Neural cell (in vitro differentiated cells): ENCODE data around the gene ART5. TPM values are rescaled to one million over a fixed set of nuclear protein-coding genes. Genes with fewer than 3 reads are reported as not detected.

Source experiments
- H2AFZ ChIP-seq: fragments of 200-600, 300-800 bp; sonication (generic), shearing (Covaris generic); 2 replicates; pipeline ENCODE4 v1.6.0; 2014; ENCODE audit warnings: low read depth, mild to moderate bottlenecking, antibody characterized with exemption, low read length, moderate library complexity
- H3F3A ChIP-seq: fragments of 200-600 bp; shearing (Covaris generic); 2 replicates; pipeline ENCODE4 v1.6.1; 2016; ENCODE audit warnings: mild to moderate bottlenecking, moderate library complexity, mixed read lengths, antibody characterized with exemption, low read length; ENCODE audit not compliant: insufficient read depth, poor library complexity, severe bottlenecking
- H3K27ac ChIP-seq: fragments of 200-600, 300-800 bp; sonication (generic), shearing (Covaris generic); 2 replicates; pipeline ENCODE4 v1.5.1; 2014; ENCODE audit warnings: mild to moderate bottlenecking, low read length, moderate library complexity
- H3K27me3 ChIP-seq: fragments of 300-800, 200-600 bp; sonication (generic), shearing (Covaris generic); 2 replicates; pipeline ENCODE4 v1.6.0; 2014; ENCODE audit warnings: mild to moderate bottlenecking, low read depth, low read length, moderate library complexity; ENCODE audit not compliant: insufficient read depth
- H3K36me3 ChIP-seq: fragments of 300-800, 200-600 bp; sonication (generic), shearing (Covaris generic); 2 replicates; pipeline ENCODE4 v1.5.1; 2014; ENCODE audit warnings: mild to moderate bottlenecking, antibody characterized with exemption, low read length, moderate library complexity; ENCODE audit not compliant: insufficient read depth
- H3K4me2 ChIP-seq: fragments of 300-800, 200-600 bp; sonication (generic), shearing (Covaris generic); 2 replicates; pipeline ENCODE4 v1.6.0; 2014; ENCODE audit warnings: mild to moderate bottlenecking, low read length
- H3K4me3 ChIP-seq: fragments of 300-800, 200-600 bp; sonication (generic), shearing (Covaris generic); 2 replicates; pipeline ENCODE4 v1.5.1; 2014; ENCODE audit warnings: mild to moderate bottlenecking, low read length, moderate library complexity
- H3K79me2 ChIP-seq: fragments of 200-600 bp; shearing (Covaris generic); replicated peaks from 2 replicates; pipeline ENCODE4 v1.6.0; 2014; ENCODE audit warnings: mild to moderate bottlenecking, low read length, moderate library complexity; ENCODE audit not compliant: insufficient read depth
- H3K9ac ChIP-seq: fragments of 300-800, 200-600 bp; sonication (generic), shearing (Covaris generic); 2 replicates; pipeline ENCODE4 v1.6.1; 2016; ENCODE audit warnings: mild to moderate bottlenecking, low read length, mixed read lengths
- H3K9me2 ChIP-seq: fragments of 200-600 bp; shearing (Covaris generic); 2 replicates; pipeline ENCODE4 v1.6.1; 2016; ENCODE audit warnings: mild to moderate bottlenecking, low read length, mixed read lengths; ENCODE audit not compliant: insufficient read depth
- H3K9me3 ChIP-seq: fragments of 200-600, 300-800 bp; sonication (generic), shearing (Covaris generic); 2 replicates; pipeline ENCODE4 v1.6.1; 2016; ENCODE audit warnings: mild to moderate bottlenecking, mixed run types, low read length, moderate library complexity, mixed read lengths
- H4K20me1 ChIP-seq: fragments of 200-600 bp; shearing (Covaris generic); 2 replicates; pipeline ENCODE4 v1.6.1; 2016; ENCODE audit warnings: mild to moderate bottlenecking, mixed run types; ENCODE audit not compliant: insufficient read depth
- CTCF ChIP-seq: fragments of 450-650 bp; IDR thresholded peaks from 2 replicates; pipeline ENCODE4 v1.5.1; 2014; ENCODE audit warnings: antibody characterized with exemption, mild to moderate bottlenecking, moderate library complexity; ENCODE audit not compliant: poor library complexity, severe bottlenecking
- EP300 ChIP-seq: fragments of 450-650 bp; conservative IDR thresholded peaks from 2 replicates; pipeline ENCODE4 v1.6.1; 2014; ENCODE audit warnings: antibody characterized with exemption, mild to moderate bottlenecking, moderate library complexity; ENCODE audit not compliant: poor library complexity, severe bottlenecking
- EZH2 ChIP-seq: fragments of 200-600, 300-800 bp; shearing (Covaris generic), sonication (generic); IDR thresholded peaks from 2 replicates; pipeline ENCODE4 v1.6.1; 2014; ENCODE audit warnings: antibody characterized with exemption, low read length, borderline replicate concordance, mild to moderate bottlenecking; ENCODE audit not compliant: insufficient read depth, poor library complexity, severe bottlenecking
- MXI1 ChIP-seq: fragments of 450-650 bp; conservative IDR thresholded peaks from 2 replicates; pipeline ENCODE4 v1.6.1; 2014; ENCODE audit warnings: antibody characterized with exemption, mild to moderate bottlenecking; ENCODE audit not compliant: poor library complexity, severe bottlenecking
- POLR2AphosphoS5 ChIP-seq: IDR thresholded peaks from 2 replicates; pipeline ENCODE4 v1.6.1; 2012
- RAD21 ChIP-seq: fragments of 450-650 bp; conservative IDR thresholded peaks from 2 replicates; pipeline ENCODE4 v1.6.1; 2014; ENCODE audit warnings: antibody characterized with exemption, mild to moderate bottlenecking, moderate library complexity
- REST ChIP-seq: IDR thresholded peaks from 2 replicates; pipeline ENCODE4 v1.6.1; 2012; ENCODE audit warnings: borderline replicate concordance
- SMC3 ChIP-seq: fragments of 450-650 bp; conservative IDR thresholded peaks from 2 replicates; pipeline ENCODE4 v1.6.1; 2014; ENCODE audit warnings: antibody characterized with exemption, mild to moderate bottlenecking, moderate library complexity; ENCODE audit not compliant: poor library complexity
- TAF1 ChIP-seq: IDR thresholded peaks from 2 replicates; pipeline ENCODE4 v1.6.1; 2012; ENCODE audit warnings: low read depth
- polyA plus RNA-seq: library from polyadenylated mRNA; depleted of rRNA; stranded (reverse); fragments of >200 nt; gene quantifications from 2 replicates; pipeline ENCODE4 v1.2.3, GENCODE V29; 2014

The ART5 gene
- polyA plus RNA-seq, 1 donor from 2014 or later, result not detected

DNA sequence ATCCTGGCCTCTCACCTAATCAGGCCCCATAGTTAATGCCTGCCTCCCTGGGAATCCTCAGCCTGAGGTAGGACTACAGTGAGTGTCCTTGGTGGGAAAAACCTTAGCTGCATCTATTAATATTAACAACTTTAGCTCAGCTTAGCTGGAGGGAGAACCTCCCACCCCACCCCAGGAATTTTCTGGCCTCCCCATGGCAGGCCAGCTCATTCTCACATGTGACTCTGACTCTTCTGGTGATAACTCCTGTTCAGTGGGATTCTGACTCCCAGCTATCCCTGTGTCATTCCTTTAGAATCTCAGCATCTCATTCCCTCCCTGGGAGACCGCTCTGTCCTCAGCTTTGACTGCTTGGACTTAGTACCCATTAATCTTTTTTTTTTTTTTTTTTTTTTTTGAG lies 14.5 kb downstream of the ART5 start:
- Histone ChIP-seq H3F3A (no peaks in the 10 kb centered on the region), H3K27ac (no peak overlapping the region), H3K79me2 (no peaks in the 10 kb centered on the region), H2AFZ (no peak overlapping the region), H3K9me3 (no peaks in the 10 kb centered on the region), H4K20me1 (no peaks in the 10 kb centered on the region), H3K9me2 (no peaks in the 10 kb centered on the region), H3K9ac (no peak overlapping the region), H3K4me2 (no peak overlapping the region), H3K36me3 (no peaks in the 10 kb centered on the region), H3K4me3 (no peak overlapping the region), H3K27me3 (no peaks in the 10 kb centered on the region)
- TF ChIP-seq MXI1 (no peak), REST (no peak), RAD21 (no peak), EZH2 (no peak), SMC3 (no peak), EP300 (no peak), CTCF (no peak), TAF1 (no peak), POLR2AphosphoS5 (no peak)

- no peak overlapping the region for H2AFZ ChIP-seq
- no peaks in the 10 kb centered on the region for H3K79me2 ChIP-seq
- no peak overlapping the region for H3K4me2 ChIP-seq
- no peak overlapping the region for H3K9ac ChIP-seq
- H4K20me1 ChIP-seq, result no peaks in the 10 kb centered on the region
- no peak overlapping the region for H3K27ac ChIP-seq
- H3K9me3 ChIP-seq, result no peaks in the 10 kb centered on the region
- no peaks in the 10 kb centered on the region for H3F3A ChIP-seq
- H3K27me3 ChIP-seq, result no peaks in the 10 kb centered on the region
- no peaks in the 10 kb centered on the region for H3K9me2 ChIP-seq
- TF ChIP-seq EP300 (no peak), SMC3 (no peak), EZH2 (no peak), CTCF (no peak), MXI1 (no peak), REST (no peak), POLR2AphosphoS5 (no peak), TAF1 (no peak), RAD21 (no peak)
- H3K4me3 ChIP-seq, result no peak overlapping the region
- no peaks in the 10 kb centered on the region for H3K36me3 ChIP-seq
These were observed 15.4 kb downstream of the ART5 start for GRCh38 chr11:3626250-3626960.
